ENCODE results near the gene SRBD1.

DNA sequence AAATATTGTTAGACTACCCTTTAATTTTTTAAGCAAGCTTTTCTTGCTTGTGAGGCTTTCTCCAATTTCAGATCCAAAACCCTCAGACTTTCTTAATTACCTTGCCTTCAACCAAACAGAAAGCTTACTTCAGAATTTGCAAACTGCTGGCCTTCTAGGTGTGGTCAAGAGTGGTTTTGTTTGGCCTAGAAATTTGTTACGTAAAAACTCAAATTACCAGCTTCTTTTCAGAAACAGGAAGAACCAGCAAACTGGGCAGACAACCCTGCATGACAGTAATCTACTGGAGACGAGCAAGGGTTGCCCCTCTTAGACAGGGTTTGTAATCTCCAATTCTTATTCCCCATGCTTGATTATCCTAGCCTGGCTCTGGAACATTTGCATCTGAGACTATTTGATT is 27.1 kb downstream of the SRBD1 start:
- TF ChIP-seq, protein P1, sequence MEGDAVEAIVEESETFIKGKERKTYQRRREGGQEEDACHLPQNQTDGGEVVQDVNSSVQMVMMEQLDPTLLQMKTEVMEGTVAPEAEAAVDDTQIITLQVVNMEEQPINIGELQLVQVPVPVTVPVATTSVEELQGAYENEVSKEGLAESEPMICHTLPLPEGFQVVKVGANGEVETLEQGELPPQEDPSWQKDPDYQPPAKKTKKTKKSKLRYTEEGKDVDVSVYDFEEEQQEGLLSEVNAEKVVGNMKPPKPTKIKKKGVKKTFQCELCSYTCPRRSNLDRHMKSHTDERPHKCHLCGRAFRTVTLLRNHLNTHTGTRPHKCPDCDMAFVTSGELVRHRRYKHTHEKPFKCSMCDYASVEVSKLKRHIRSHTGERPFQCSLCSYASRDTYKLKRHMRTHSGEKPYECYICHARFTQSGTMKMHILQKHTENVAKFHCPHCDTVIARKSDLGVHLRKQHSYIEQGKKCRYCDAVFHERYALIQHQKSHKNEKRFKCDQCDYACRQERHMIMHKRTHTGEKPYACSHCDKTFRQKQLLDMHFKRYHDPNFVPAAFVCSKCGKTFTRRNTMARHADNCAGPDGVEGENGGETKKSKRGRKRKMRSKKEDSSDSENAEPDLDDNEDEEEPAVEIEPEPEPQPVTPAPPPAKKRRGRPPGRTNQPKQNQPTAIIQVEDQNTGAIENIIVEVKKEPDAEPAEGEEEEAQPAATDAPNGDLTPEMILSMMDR (conservative IDR thresholded peaks at IDR 0.05; ENCODE audit: low read depth in 2 of 2), result no peak
- TF ChIP-seq POLR2AphosphoS5 (IDR thresholded peaks at IDR 0.05; ENCODE audit: low read depth), result no peak
- TF ChIP-seq EZH2 (IDR thresholded peaks at IDR 0.05; ENCODE audit: low read depth, unreplicated experiment), result no peak
- TF ChIP-seq, protein P2, sequence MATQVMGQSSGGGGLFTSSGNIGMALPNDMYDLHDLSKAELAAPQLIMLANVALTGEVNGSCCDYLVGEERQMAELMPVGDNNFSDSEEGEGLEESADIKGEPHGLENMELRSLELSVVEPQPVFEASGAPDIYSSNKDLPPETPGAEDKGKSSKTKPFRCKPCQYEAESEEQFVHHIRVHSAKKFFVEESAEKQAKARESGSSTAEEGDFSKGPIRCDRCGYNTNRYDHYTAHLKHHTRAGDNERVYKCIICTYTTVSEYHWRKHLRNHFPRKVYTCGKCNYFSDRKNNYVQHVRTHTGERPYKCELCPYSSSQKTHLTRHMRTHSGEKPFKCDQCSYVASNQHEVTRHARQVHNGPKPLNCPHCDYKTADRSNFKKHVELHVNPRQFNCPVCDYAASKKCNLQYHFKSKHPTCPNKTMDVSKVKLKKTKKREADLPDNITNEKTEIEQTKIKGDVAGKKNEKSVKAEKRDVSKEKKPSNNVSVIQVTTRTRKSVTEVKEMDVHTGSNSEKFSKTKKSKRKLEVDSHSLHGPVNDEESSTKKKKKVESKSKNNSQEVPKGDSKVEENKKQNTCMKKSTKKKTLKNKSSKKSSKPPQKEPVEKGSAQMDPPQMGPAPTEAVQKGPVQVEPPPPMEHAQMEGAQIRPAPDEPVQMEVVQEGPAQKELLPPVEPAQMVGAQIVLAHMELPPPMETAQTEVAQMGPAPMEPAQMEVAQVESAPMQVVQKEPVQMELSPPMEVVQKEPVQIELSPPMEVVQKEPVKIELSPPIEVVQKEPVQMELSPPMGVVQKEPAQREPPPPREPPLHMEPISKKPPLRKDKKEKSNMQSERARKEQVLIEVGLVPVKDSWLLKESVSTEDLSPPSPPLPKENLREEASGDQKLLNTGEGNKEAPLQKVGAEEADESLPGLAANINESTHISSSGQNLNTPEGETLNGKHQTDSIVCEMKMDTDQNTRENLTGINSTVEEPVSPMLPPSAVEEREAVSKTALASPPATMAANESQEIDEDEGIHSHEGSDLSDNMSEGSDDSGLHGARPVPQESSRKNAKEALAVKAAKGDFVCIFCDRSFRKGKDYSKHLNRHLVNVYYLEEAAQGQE (IDR thresholded peaks at IDR 0.05; ENCODE audit: unreplicated experiment), result no peak
- no peak for TF ChIP-seq CREB1 (CRISPR knock-in tag; IDR thresholded peaks at IDR 0.05; ENCODE audit: low read depth)
- TF ChIP-seq EZH2phosphoT487 (IDR thresholded peaks at IDR 0.05; ENCODE audit: unreplicated experiment), result no peak
